Colonic mucosa (tissue), 4 donors: ENCODE data around the gene CADM2. TPM values are rescaled to one million over a fixed set of nuclear protein-coding genes. Genes with fewer than 3 reads are reported as not detected.

Experiments used
- DNase-seq: peaks from one replicate; pipeline ENCODE4 v3.0.0-alpha.2; 2020
- H3K27ac ChIP-seq: fragments of 200-600 bp; one replicate; pipeline ENCODE4 v1.8.0; 2021
- H3K27me3 ChIP-seq: fragments of 200-600 bp; one replicate; pipeline ENCODE4 v1.8.0; 2021
- H3K36me3 ChIP-seq: fragments of 200-600 bp; one replicate; pipeline ENCODE4 v1.8.0; 2021
- H3K4me1 ChIP-seq: fragments of 200-600 bp; one replicate; pipeline ENCODE4 v1.8.0; 2021; ENCODE audit warnings: mild to moderate bottlenecking
- H3K4me3 ChIP-seq: fragments of 200-600 bp; one replicate; pipeline ENCODE4 v1.8.0; 2021
- H3K9ac ChIP-seq, 2 donors: one replicate each; pipeline ENCODE4 v1.7.0; 2013; ENCODE audit warnings: control low read depth in 2 of 2, low read depth in 2 of 2, low read length in 2 of 2
- H3K9me3 ChIP-seq: fragments of 200-600 bp; one replicate; pipeline ENCODE4 v1.8.0; 2021
- intact Hi-C: fragments of 100-400 bp; cut with DNase I; formaldehyde crosslinking; loops from one replicate; pipeline ENCODE4 v1.14.1; 2022
- total RNA-seq, 2 donors: library from RNA; stranded (reverse); fragmentation: NEBNext Ultra II Directional in 1 of 2; extraction: Animal tissue kit (Norgen Biotek cat#: 25700) in 1 of 2; gene quantifications; one replicate each; pipeline ENCODE4 v1.2.1, GENCODE V29; 2021
- TF ChIP-seq, protein P1 (sequence below): fragments of 200-600 bp; IDR thresholded peaks from one replicate; pipeline ENCODE4 v1.8.0; 2022; ENCODE audit warnings: antibody characterized with exemption, mild to moderate bottlenecking
- donor health status: healthy.
- donor health status: DM: no; HTN: no; CAD: no.
- donor health status: DM: no; HTN: no; CAD: no.

The CADM2 gene
- total RNA-seq, 2 donors from 2014 or later, result 1.2 to 2.8 TPM

DNA sequence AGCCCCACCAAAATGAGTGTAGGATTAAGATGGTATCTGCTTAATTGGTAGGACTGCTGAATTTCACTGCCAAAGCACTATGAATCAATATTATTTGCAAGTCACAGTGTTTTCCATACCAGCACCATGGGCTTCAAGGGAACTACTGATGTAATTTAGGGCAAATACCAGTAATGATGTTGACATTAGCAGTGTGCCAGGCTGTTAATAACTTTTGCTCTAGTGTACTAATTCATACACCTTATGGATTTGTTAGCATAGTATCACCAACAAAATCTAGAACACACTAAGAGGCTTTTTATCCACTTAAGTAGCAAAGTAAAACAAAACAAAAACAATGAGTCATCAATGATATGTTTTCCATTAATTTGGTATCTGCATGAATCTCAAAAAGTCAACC, 888.2 kb downstream of the CADM2 start:
- Histone ChIP-seq H3K9me3 (no peaks in the 10 kb centered on the region), H3K9ac (no peak overlapping the region), H3K36me3 (no peaks in the 10 kb centered on the region), H3K27me3 (no peaks in the 10 kb centered on the region), H3K4me3 (no peak overlapping the region), H3K27ac (no peak overlapping the region), H3K4me1 (no peaks in the 10 kb centered on the region)
- TF ChIP-seq, protein P1, sequence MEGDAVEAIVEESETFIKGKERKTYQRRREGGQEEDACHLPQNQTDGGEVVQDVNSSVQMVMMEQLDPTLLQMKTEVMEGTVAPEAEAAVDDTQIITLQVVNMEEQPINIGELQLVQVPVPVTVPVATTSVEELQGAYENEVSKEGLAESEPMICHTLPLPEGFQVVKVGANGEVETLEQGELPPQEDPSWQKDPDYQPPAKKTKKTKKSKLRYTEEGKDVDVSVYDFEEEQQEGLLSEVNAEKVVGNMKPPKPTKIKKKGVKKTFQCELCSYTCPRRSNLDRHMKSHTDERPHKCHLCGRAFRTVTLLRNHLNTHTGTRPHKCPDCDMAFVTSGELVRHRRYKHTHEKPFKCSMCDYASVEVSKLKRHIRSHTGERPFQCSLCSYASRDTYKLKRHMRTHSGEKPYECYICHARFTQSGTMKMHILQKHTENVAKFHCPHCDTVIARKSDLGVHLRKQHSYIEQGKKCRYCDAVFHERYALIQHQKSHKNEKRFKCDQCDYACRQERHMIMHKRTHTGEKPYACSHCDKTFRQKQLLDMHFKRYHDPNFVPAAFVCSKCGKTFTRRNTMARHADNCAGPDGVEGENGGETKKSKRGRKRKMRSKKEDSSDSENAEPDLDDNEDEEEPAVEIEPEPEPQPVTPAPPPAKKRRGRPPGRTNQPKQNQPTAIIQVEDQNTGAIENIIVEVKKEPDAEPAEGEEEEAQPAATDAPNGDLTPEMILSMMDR, result no peak
- intact Hi-C loops, result no loop called here
- no peak for DNase-seq

DNA sequence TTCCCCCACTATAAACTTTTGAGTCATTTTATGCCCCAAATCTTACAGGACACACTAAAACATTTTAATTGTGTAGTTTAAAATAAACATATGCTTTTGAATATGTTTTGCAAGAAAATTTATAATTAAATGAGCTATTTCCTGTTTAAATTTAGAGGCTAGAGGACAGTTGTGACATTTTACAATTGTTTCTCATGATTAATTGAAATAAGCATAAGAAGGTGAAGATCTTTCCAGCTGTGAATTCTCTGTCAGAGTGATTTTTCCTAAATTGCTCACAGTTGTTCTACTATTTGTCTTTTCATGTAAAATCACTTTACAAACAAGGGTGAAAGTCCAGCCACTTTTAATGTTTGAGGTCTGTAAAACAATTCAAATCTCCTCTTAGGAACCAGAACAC, 892.3 kb downstream of the CADM2 start:
- H3K4me1 ChIP-seq, result no peaks in the 10 kb centered on the region
- no peak overlapping the region for H3K27ac ChIP-seq
- H3K9me3 ChIP-seq, result no peaks in the 10 kb centered on the region
- no peak for DNase-seq
- H3K27me3 ChIP-seq, result no peaks in the 10 kb centered on the region
- TF ChIP-seq, protein P1, result no peak
- H3K36me3 ChIP-seq, result no peaks in the 10 kb centered on the region
- no peak overlapping the region for H3K9ac ChIP-seq
- intact Hi-C loops, result no loop called here
- no peak overlapping the region for H3K4me3 ChIP-seq

DNA sequence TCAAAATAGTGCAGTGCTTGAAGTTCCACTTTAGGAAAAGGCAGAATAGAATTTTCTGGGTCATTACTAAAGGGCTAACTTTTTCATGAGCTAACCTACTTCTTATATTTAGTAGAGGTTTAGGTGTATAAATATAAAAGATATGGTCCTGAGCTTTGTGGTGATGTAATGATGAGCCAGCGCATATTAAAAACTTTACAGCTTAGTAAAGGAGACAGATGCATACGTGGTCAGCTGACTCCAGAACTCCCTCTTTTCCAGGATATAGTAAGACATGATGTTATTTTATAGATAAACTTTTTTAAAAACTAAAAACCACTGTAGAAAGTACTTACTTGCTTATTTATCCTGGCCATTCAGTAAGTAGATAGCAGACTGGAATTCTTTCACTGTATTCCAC, 895.0 kb downstream of the CADM2 start:
- DNase-seq, result no peak
- Histone ChIP-seq H3K4me1 (no peaks in the 10 kb centered on the region), H3K9ac (no peak overlapping the region), H3K4me3 (no peak overlapping the region), H3K27me3 (no peaks in the 10 kb centered on the region), H3K27ac (no peak overlapping the region), H3K9me3 (no peaks in the 10 kb centered on the region), H3K36me3 (no peaks in the 10 kb centered on the region)
- TF ChIP-seq, protein P1, result no peak
- intact Hi-C loops, result no loop called here

DNA sequence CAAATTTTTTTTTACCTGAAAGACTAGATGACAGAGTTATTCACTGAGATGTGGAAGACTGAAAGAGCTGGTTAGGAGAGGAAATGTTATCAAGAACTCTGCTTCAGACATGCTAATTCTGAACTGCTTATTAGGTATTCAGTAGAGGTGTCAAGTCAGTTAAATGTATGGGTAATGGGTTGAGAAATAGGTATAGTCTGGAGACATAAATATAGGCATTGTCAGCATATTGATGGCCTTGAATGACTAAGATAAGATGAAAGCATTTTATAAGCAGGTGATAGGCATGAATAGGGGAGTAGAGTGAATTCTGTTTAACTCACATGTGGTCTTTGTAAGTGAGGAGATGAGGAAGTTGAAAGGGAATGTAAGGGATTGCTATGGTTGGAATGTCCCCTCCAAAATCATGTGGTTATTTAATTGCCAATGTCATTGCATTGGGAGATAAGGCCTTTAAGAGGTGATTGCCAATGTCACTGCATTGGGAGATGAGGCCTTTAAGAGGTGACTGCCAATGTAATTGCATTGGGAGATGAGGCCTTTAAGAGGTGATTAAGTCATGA, 904.2 kb downstream of the CADM2 start:
- Histone ChIP-seq H3K27ac (no peak overlapping the region), H3K4me3 (no peak overlapping the region), H3K27me3 (no peaks in the 10 kb centered on the region), H3K9ac (no peak overlapping the region), H3K4me1 (no peaks in the 10 kb centered on the region), H3K36me3 (no peaks in the 10 kb centered on the region), H3K9me3 (no peaks in the 10 kb centered on the region)
- intact Hi-C loops, result no loop called here
- no peak for DNase-seq
- TF ChIP-seq, protein P1, result no peak

DNA sequence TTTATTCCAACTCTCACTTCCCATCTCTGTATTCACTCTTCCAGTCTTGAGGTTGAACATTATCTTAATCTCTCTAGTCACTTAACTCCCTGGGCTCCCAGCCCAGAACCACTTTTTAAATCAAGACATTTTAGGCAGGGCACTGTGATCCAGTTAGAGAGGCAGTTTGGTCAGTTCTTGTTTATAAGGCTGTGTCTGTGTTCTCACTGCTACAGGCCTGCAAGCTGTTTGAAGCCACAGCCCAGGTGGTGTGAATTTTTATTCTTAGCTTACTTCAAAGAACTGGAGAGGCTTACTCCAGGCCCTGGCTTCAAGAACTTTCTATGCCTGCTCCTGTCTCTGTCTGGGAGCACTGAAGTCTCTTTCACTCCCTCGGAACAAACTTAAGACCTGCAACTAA, 906.1 kb downstream of the CADM2 start:
- intact Hi-C loops, result no loop called here
- DNase-seq, result no peak
- Histone ChIP-seq H3K9me3 (no peaks in the 10 kb centered on the region), H3K36me3 (no peaks in the 10 kb centered on the region), H3K4me3 (no peak overlapping the region), H3K9ac (no peak overlapping the region), H3K27ac (no peak overlapping the region), H3K4me1 (no peaks in the 10 kb centered on the region), H3K27me3 (no peaks in the 10 kb centered on the region)
- TF ChIP-seq, protein P1, result no peak

DNA sequence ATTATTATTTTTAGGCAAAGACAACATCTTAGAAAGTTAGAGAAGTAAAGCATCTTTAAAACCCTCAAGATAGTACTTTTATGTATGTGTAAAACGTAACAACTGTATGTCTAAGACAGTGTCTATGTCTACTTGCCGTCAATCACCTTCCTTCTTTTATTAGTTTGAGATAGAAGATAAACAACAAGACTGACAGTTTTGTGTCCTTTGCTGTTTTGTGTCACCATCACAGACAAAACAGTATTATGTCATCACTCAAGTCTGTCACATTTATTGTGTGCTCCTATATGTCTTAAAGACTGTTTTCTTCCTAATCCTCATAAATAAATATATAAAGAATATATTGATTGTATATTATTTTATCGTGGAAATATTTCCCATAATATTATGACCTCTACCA, 908.3 kb downstream of the CADM2 start:
- Histone ChIP-seq H3K4me3 (no peak overlapping the region), H3K27me3 (no peaks in the 10 kb centered on the region), H3K36me3 (no peaks in the 10 kb centered on the region), H3K27ac (no peak overlapping the region), H3K4me1 (no peaks in the 10 kb centered on the region), H3K9ac (no peak overlapping the region), H3K9me3 (no peaks in the 10 kb centered on the region)
- intact Hi-C loops, result no loop called here
- no peak for DNase-seq
- TF ChIP-seq, protein P1, result no peak
